Neutrophil (primary cell): ENCODE measurements around the gene STXBP2.

Source experiments
- H3K27ac ChIP-seq: fragments of 200-600 bp; sonication (generic); 2 replicates; pipeline ENCODE4 v1.5.1; 2016; ENCODE audit warnings: mild to moderate bottlenecking, moderate library complexity
- H3K27me3 ChIP-seq: fragments of 200-600 bp; sonication (generic); 2 replicates; pipeline ENCODE4 v1.6.0; 2016; ENCODE audit warnings: mild to moderate bottlenecking
- H3K36me3 ChIP-seq: fragments of 200-600 bp; sonication (generic); 2 replicates; pipeline ENCODE4 v1.5.1; 2017
- H3K4me1 ChIP-seq, 2 experiments: fragments of 200-600 bp in 1 of 2; sonication (generic) in 1 of 2; 1 replicate in 1 of 2; 2 replicates in 1 of 2; pipeline versions ENCODE4 v1.5.1 to v1.6.1; 2013 to 2016; ENCODE audit warnings: low read depth in 1 of 2, low read length in 1 of 2, mild to moderate bottlenecking in 1 of 2, moderate library complexity in 1 of 2; ENCODE audit not compliant: control insufficient read depth in 1 of 2, insufficient read depth in 1 of 2
- H3K4me3 ChIP-seq, 2 experiments: fragments of 200-600 bp in 1 of 2; sonication (generic) in 1 of 2; 1 replicate in 1 of 2; 2 replicates in 1 of 2; pipeline ENCODE4 v1.5.1; 2013 to 2016; ENCODE audit warnings: low read depth in 1 of 2, low read length in 1 of 2, mild to moderate bottlenecking in 1 of 2, moderate library complexity in 1 of 2
- H3K9me3 ChIP-seq: fragments of 200-600 bp; sonication (generic); 2 replicates; pipeline ENCODE4 v1.5.1; 2016
- CTCF ChIP-seq: fragments of 200-600 bp; sonication (generic); IDR thresholded peaks from 2 replicates; pipeline ENCODE4 v1.5.1; 2016; ENCODE audit warnings: antibody characterized with exemption

STXBP2 gene

GRCh38 chr19:7694499-7694898 is 57.6 kb downstream of the STXBP2 start:
- H3K36me3 ChIP-seq, result no peaks in the 10 kb centered on the region
- no peak for TF ChIP-seq CTCF
- H3K9me3 ChIP-seq, result no peaks in the 10 kb centered on the region
- H3K4me3 ChIP-seq, result no peak overlapping the region
- H3K27ac ChIP-seq, result no peak overlapping the region
- H3K27me3 ChIP-seq, result peaks cover 12% of the 10 kb centered on the region
- H3K4me1 ChIP-seq, result no peaks in the 10 kb centered on the region
